ENCODE measurements around the gene PRR3. TPM values are rescaled to one million over a fixed set of nuclear protein-coding genes. Genes with fewer than 3 reads are reported as not detected.
A peak's percentile ranks its signal among the peaks of the same experiment; 100 is the strongest.

Gene PRR3
- total RNA-seq, 1 experiment from 2014 or later = 6.1 TPM

- ATAC-seq (peak; percentile 65), DNase-seq (peak; percentile 95)
- Histone ChIP-seq H2AFZ (ENCODE audit: low read length) (peak overlapping the region; percentile 82), H3K9ac (ENCODE audit: low read length) (no peak overlapping the region), H3K9me3 (ENCODE audit: low read length) (no peaks in the 10 kb centered on the region), H3K27me3 (ENCODE audit: low read length) (no peaks in the 10 kb centered on the region), H3K4me3 (ENCODE audit: low read length) (peak overlapping the region; percentile 68), H3K79me2 (ENCODE audit: low read length) (no peaks in the 10 kb centered on the region), H3K27ac (ENCODE audit: low read length) (no peak overlapping the region), H3K36me3 (ENCODE audit: low read depth, low read length) (no peaks in the 10 kb centered on the region), H4K20me1 (ENCODE audit: low read length) (no peaks in the 10 kb centered on the region), H3K4me2 (ENCODE audit: low read length) (peak overlapping the region; percentile 87), H3K4me1 (ENCODE audit: insufficient read depth, low read length) (peaks cover 18% of the 10 kb centered on the region; the same call in 1 of the 2 replicates), H3F3A (ENCODE audit: low read length, unreplicated experiment) (no peaks in the 10 kb centered on the region), H3K9me2 (replicated peaks; ENCODE audit: low read length) (no peaks in the 10 kb centered on the region)
- ChIA-PET POLR2A (ENCODE audit: unreplicated experiment) (interaction anchor here (0.6 kb wide), 1 partner anchor 51 kb away, joined by 4 read pairs; no protein-coding TSS in a partner anchor), CTCF (interaction anchor here (0.6 to 1.2 kb wide), 7 partner anchors 9 to 70 kb away, joined by 3 to 19 read pairs (median 5); no protein-coding TSS in a partner anchor)
- TF ChIP-seq, protein P1, sequence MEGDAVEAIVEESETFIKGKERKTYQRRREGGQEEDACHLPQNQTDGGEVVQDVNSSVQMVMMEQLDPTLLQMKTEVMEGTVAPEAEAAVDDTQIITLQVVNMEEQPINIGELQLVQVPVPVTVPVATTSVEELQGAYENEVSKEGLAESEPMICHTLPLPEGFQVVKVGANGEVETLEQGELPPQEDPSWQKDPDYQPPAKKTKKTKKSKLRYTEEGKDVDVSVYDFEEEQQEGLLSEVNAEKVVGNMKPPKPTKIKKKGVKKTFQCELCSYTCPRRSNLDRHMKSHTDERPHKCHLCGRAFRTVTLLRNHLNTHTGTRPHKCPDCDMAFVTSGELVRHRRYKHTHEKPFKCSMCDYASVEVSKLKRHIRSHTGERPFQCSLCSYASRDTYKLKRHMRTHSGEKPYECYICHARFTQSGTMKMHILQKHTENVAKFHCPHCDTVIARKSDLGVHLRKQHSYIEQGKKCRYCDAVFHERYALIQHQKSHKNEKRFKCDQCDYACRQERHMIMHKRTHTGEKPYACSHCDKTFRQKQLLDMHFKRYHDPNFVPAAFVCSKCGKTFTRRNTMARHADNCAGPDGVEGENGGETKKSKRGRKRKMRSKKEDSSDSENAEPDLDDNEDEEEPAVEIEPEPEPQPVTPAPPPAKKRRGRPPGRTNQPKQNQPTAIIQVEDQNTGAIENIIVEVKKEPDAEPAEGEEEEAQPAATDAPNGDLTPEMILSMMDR (conservative IDR thresholded peaks at IDR 0.05; ENCODE audit: low read depth, low read length) = peak; percentile 98
- TF ChIP-seq EZH2phosphoT487 (IDR thresholded peaks at IDR 0.05; ENCODE audit: borderline replicate concordance, low read length) = no peak
- BruUV-seq (replicated peaks) = no TSS peak
- intact Hi-C loops (cut with micrococcal nuclease) = loop anchor here (1.0 to 5.0 kb wide), 2 partner anchors 56 to 181 kb away; partner anchors contain the start of gene TUBB
These were observed 15.3 kb upstream of the PRR3 start for GRCh38 chr6:30541515-30542403.

- ATAC-seq = no peak; the same call in 1 of the 2 replicates
- H3K9ac ChIP-seq (ENCODE audit: low read length) = no peak overlapping the region
- H3K4me2 ChIP-seq (ENCODE audit: low read length) = peak overlapping the region; percentile 87
These were observed 14.7 kb upstream of the PRR3 start for GRCh38 chr6:30542404-30542725.

More at GRCh38 chr6:30542404-30542725, 14.7 kb upstream of the PRR3 start:
- Histone ChIP-seq H3K9me3 (ENCODE audit: low read length) (no peaks in the 10 kb centered on the region), H3K4me1 (ENCODE audit: insufficient read depth, low read length) (peaks cover 18% of the 10 kb centered on the region; the same call in 1 of the 2 replicates), H3K4me3 (ENCODE audit: low read length) (peak overlapping the region; percentile 68), H3K9me2 (replicated peaks; ENCODE audit: low read length) (no peaks in the 10 kb centered on the region), H3K79me2 (ENCODE audit: low read length) (no peaks in the 10 kb centered on the region), H4K20me1 (ENCODE audit: low read length) (no peaks in the 10 kb centered on the region), H3K27me3 (ENCODE audit: low read length) (no peaks in the 10 kb centered on the region), H3K36me3 (ENCODE audit: low read depth, low read length) (no peaks in the 10 kb centered on the region), H3K27ac (ENCODE audit: low read length) (no peak overlapping the region), H2AFZ (ENCODE audit: low read length) (peak overlapping the region; percentile 82; the same call in 1 of the 2 replicates), H3F3A (ENCODE audit: low read length, unreplicated experiment) (no peaks in the 10 kb centered on the region)
- no TSS peak for BruUV-seq (replicated peaks)
- ChIA-PET CTCF (interaction anchor here (1.2 kb wide), 1 partner anchor 61 kb away, joined by 5 read pairs; no protein-coding TSS in a partner anchor), POLR2A (ENCODE audit: unreplicated experiment) (no interaction called here)
- TF ChIP-seq EZH2phosphoT487 (IDR thresholded peaks at IDR 0.05; ENCODE audit: borderline replicate concordance, low read length) = no peak
- no peak for TF ChIP-seq EZH2 (IDR thresholded peaks at IDR 0.05; ENCODE audit: low read length, unreplicated experiment)
- TF ChIP-seq, protein P1 (conservative IDR thresholded peaks at IDR 0.05; ENCODE audit: low read depth, low read length) = no peak
- intact Hi-C loops (cut with micrococcal nuclease) = loop anchor here (5.0 kb wide), 1 partner anchor 180 kb away; the partner anchor contains the start of gene TUBB
- DNase-seq = no peak

Data from PC-3 (cell line).